Vagina (tissue), 2 donors: ENCODE data around the gene SSH3.

Experiments
- CTCF ChIP-seq, 3 experiments: fragments of 450-650 bp in 2 of 3; fragments of 200-600 bp in 1 of 3; sonication (generic) in 1 of 3; IDR thresholded peaks; one replicate each; pipeline ENCODE4 v1.5.1; 2017 to 2019; ENCODE audit warnings: antibody characterized with exemption in 3 of 3, mild to moderate bottlenecking in 2 of 3, moderate library complexity in 2 of 3
- POLR2A ChIP-seq, 2 donors: fragments of 450-650 bp; IDR thresholded peaks; one replicate each; pipeline ENCODE4 v1.6.1; 2017; ENCODE audit warnings: antibody characterized with exemption in 2 of 2, mild to moderate bottlenecking in 2 of 2, moderate library complexity in 2 of 2

GRCh38 chr11:67321313-67321871 is 18.1 kb downstream of the SSH3 start:
- TF ChIP-seq CTCF (IDR thresholded peaks at IDR 0.05) (no peak), POLR2A (IDR thresholded peaks at IDR 0.05) (no peak)
